GM19351 (cell line): ENCODE data around the gene CST9.
"Not testable (repeated sequence)": the region's sequence is repeated elsewhere in the genome, so short reads cannot be mapped to it uniquely, and the experiment has no call there.

Experiments
- ATAC-seq: cut with Tn5 transposase; IDR thresholded peaks from one replicate; pipeline ENCODE4 v1.9.1; 2021; ENCODE audit warnings: mild to moderate bottlenecking, moderate library complexity; ENCODE audit not compliant: unreplicated experiment

Gene CST9

GRCh38 chr20:23624324-23624691, 18.6 kb upstream of the CST9 start:
- ATAC-seq, result no peak

- ATAC-seq, result no peak
Measured at GRCh38 chr20:23623666-23624323, 18.1 kb upstream of the CST9 start.

GRCh38 chr20:23622839-23623343, 17.2 kb upstream of the CST9 start:
- ATAC-seq, result no peak

- ATAC-seq, result not testable (repeated sequence)
Measured at GRCh38 chr20:23622401-23622800, 16.7 kb upstream of the CST9 start.

- ATAC-seq, result not testable (repeated sequence)
Measured at GRCh38 chr20:23620670-23621386, 15.1 kb upstream of the CST9 start.

GRCh38 chr20:23614163-23614562, 8.4 kb upstream of the CST9 start:
- ATAC-seq, result no peak

- ATAC-seq, result no peak
Measured at GRCh38 chr20:23613676-23614075, 8.0 kb upstream of the CST9 start.

GRCh38 chr20:23612396-23612795, 6.7 kb upstream of the CST9 start:
- no peak for ATAC-seq

- ATAC-seq, result no peak
Measured at GRCh38 chr20:23609486-23610109, 3.9 kb upstream of the CST9 start.

GRCh38 chr20:23608251-23608846, 2.6 kb upstream of the CST9 start:
- no peak for ATAC-seq

- ATAC-seq, result no peak
Measured at GRCh38 chr20:23607497-23608245, 2.0 kb upstream of the CST9 start.

GRCh38 chr20:23606652-23607049, 934 bp upstream of the CST9 start:
- ATAC-seq, result peak; percentile 96

- no peak for ATAC-seq
Measured at GRCh38 chr20:23604306-23604705, 1.4 kb downstream of the CST9 start.

- no peak for ATAC-seq
Measured at GRCh38 chr20:23603321-23603720, 2.4 kb downstream of the CST9 start.

- no peak for ATAC-seq
Measured at GRCh38 chr20:23602699-23603098, 3.0 kb downstream of the CST9 start.

GRCh38 chr20:23602241-23602640, 3.5 kb downstream of the CST9 start:
- ATAC-seq, result no peak

- no peak for ATAC-seq
Measured at GRCh38 chr20:23601715-23602114, 4.0 kb downstream of the CST9 start.

GRCh38 chr20:23598481-23598880, 7.2 kb downstream of the CST9 start:
- ATAC-seq, result no peak

- ATAC-seq, result no peak
Measured at GRCh38 chr20:23596579-23597250, 9.0 kb downstream of the CST9 start.

- ATAC-seq, result no peak
Measured at GRCh38 chr20:23595941-23596340, 9.8 kb downstream of the CST9 start.
